ENCODE results near the gene ZNF655. TPM values are rescaled to one million over a fixed set of nuclear protein-coding genes. Genes with fewer than 3 reads are reported as not detected.

The ZNF655 gene
- total and polyA plus RNA-seq, 2 donors from 2014 or later: 30.4 to 66.8 TPM

DNA sequence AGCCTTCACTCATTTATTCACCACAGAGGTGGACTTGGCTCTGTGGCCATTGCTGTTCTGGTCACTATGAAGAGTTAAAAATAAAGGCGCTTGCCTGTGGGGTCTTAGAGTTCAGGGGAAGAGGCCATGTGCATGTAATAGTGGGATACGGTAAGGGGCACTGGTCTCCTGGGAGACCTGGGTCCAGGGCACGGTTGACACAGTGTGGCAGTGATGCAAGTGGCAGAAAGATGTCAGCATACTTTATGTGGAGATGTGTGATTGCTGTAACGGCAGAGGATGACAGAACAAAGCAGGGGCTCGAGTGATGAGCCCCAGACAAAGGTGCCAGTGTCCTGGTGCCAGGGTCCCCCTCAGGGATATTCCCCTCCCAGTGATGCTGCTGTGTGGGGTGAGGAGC is 66.9 kb downstream of the ZNF655 start:
- no peaks in the 10 kb centered on the region for H3K9me3 ChIP-seq (ENCODE audit: control insufficient read depth in 2 of 3, insufficient read depth in 1 of 3, low read length in 3 of 3)
- TF ChIP-seq, protein P1, sequence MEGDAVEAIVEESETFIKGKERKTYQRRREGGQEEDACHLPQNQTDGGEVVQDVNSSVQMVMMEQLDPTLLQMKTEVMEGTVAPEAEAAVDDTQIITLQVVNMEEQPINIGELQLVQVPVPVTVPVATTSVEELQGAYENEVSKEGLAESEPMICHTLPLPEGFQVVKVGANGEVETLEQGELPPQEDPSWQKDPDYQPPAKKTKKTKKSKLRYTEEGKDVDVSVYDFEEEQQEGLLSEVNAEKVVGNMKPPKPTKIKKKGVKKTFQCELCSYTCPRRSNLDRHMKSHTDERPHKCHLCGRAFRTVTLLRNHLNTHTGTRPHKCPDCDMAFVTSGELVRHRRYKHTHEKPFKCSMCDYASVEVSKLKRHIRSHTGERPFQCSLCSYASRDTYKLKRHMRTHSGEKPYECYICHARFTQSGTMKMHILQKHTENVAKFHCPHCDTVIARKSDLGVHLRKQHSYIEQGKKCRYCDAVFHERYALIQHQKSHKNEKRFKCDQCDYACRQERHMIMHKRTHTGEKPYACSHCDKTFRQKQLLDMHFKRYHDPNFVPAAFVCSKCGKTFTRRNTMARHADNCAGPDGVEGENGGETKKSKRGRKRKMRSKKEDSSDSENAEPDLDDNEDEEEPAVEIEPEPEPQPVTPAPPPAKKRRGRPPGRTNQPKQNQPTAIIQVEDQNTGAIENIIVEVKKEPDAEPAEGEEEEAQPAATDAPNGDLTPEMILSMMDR (IDR thresholded peaks at IDR 0.05; ENCODE audit: borderline replicate concordance, extremely low read depth, insufficient read depth): no peak
- H3K36me3 ChIP-seq (ENCODE audit: control insufficient read depth in 2 of 3, insufficient read depth in 3 of 3, low read length in 3 of 3): peaks cover 9 to 70% (median 58%) of the 10 kb centered on the region in 3 donors
- DNase-seq (no peak), FAIRE-seq (no peak)
- no peak overlapping the region for H3K27ac ChIP-seq (ENCODE audit: low read depth in 2 of 2, low read length in 2 of 2)
- H3K4me1 ChIP-seq (ENCODE audit: control insufficient read depth in 2 of 3, insufficient read depth in 2 of 3, low read depth in 1 of 3, low read length in 3 of 3): no peaks in the 10 kb centered on the region
- H3K27me3 ChIP-seq (ENCODE audit: control insufficient read depth, insufficient read depth, low read length): no peaks in the 10 kb centered on the region
- no peak overlapping the region for H3K4me3 ChIP-seq (ENCODE audit: low read length in 3 of 3)
- intact Hi-C loops (cut with DNase I): no loop called here
- H3K9ac ChIP-seq (ENCODE audit: low read length in 3 of 3): no peak overlapping the region

- Histone ChIP-seq H3K9me3 (ENCODE audit: control insufficient read depth in 2 of 3, insufficient read depth in 1 of 3, low read length in 3 of 3) (no peaks in the 10 kb centered on the region), H3K36me3 (ENCODE audit: control insufficient read depth in 2 of 3, insufficient read depth in 3 of 3, low read length in 3 of 3) (peaks cover 9 to 67% (median 58%) of the 10 kb centered on the region in 3 donors), H3K4me3 (ENCODE audit: low read length in 3 of 3) (no peak overlapping the region), H3K27me3 (ENCODE audit: control insufficient read depth, insufficient read depth, low read length) (no peaks in the 10 kb centered on the region), H3K9ac (ENCODE audit: low read length in 3 of 3) (no peak overlapping the region), H3K27ac (ENCODE audit: low read depth in 2 of 2, low read length in 2 of 2) (no peak overlapping the region), H3K4me1 (ENCODE audit: control insufficient read depth in 2 of 3, insufficient read depth in 2 of 3, low read depth in 1 of 3, low read length in 3 of 3) (no peaks in the 10 kb centered on the region)
- intact Hi-C loops (cut with DNase I): no loop called here
- TF ChIP-seq, protein P1 (IDR thresholded peaks at IDR 0.05; ENCODE audit: borderline replicate concordance, extremely low read depth, insufficient read depth): no peak
- DNase-seq (no peak), FAIRE-seq (no peak)
Measured at GRCh38 chr7:99625961-99626360, 67.5 kb downstream of the ZNF655 start.

Other genes starting within 250 kb of the ZNF655 start
- 119 TPM for gene ARPC1A, start 232.7 kb upstream of the ZNF655 start, total RNA-seq
- 117 TPM for gene ARPC1A, start 232.7 kb upstream of the ZNF655 start, polyA plus RNA-seq (ENCODE audit: insufficient read depth, low read depth, low replicate concordance)
- 216 TPM for gene ARPC1B, start 183.9 kb upstream of the ZNF655 start, total RNA-seq
- gene ARPC1B, start 183.9 kb upstream of the ZNF655 start, polyA plus RNA-seq (ENCODE audit: insufficient read depth, low read depth, low replicate concordance): 74.1 TPM
- 84.7 TPM for gene PDAP1, start 150.0 kb upstream of the ZNF655 start, total RNA-seq
- 119 TPM for gene PDAP1, start 150.0 kb upstream of the ZNF655 start, polyA plus RNA-seq (ENCODE audit: insufficient read depth, low read depth, low replicate concordance)
- 79.0 TPM for gene BUD31, start 149.7 kb upstream of the ZNF655 start, total RNA-seq
- 141 TPM for gene BUD31, start 149.7 kb upstream of the ZNF655 start, polyA plus RNA-seq (ENCODE audit: insufficient read depth, low read depth, low replicate concordance)
- 5.4 TPM for gene PTCD1, start 119.8 kb upstream of the ZNF655 start, total RNA-seq
- gene PTCD1, start 119.8 kb upstream of the ZNF655 start, polyA plus RNA-seq (ENCODE audit: insufficient read depth, low read depth, low replicate concordance): 2.9 TPM
- 28.9 TPM for gene CPSF4, start 119.7 kb upstream of the ZNF655 start, total RNA-seq
- 24.2 TPM for gene CPSF4, start 119.7 kb upstream of the ZNF655 start, polyA plus RNA-seq (ENCODE audit: insufficient read depth, low read depth, low replicate concordance)
- gene ATP5MF, start 92.5 kb upstream of the ZNF655 start, total RNA-seq: 225 TPM
- gene ATP5MF, start 92.5 kb upstream of the ZNF655 start, polyA plus RNA-seq (ENCODE audit: insufficient read depth, low read depth, low replicate concordance): 1,292 TPM
- gene ZNF789, start 85.8 kb upstream of the ZNF655 start, total RNA-seq: 14.8 TPM
- 10.6 TPM for gene ZNF789, start 85.8 kb upstream of the ZNF655 start, polyA plus RNA-seq (ENCODE audit: insufficient read depth, low read depth, low replicate concordance)
- 33.6 TPM for gene ZNF394, start 58.4 kb upstream of the ZNF655 start, total RNA-seq
- 15.7 TPM for gene ZNF394, start 58.4 kb upstream of the ZNF655 start, polyA plus RNA-seq (ENCODE audit: insufficient read depth, low read depth, low replicate concordance)
- 9.1 TPM for gene ZKSCAN5, start 54.0 kb upstream of the ZNF655 start, total RNA-seq
- 4.6 TPM for gene ZKSCAN5, start 54.0 kb upstream of the ZNF655 start, polyA plus RNA-seq (ENCODE audit: insufficient read depth, low read depth, low replicate concordance)
- 6.8 TPM for gene FAM200A, start 6.5 kb upstream of the ZNF655 start, total RNA-seq
- 6.9 TPM for gene FAM200A, start 6.5 kb upstream of the ZNF655 start, polyA plus RNA-seq (ENCODE audit: insufficient read depth, low read depth, low replicate concordance)
- gene TMEM225B, start 39.6 kb downstream of the ZNF655 start, total RNA-seq: 2.6 TPM
- gene TMEM225B, start 39.6 kb downstream of the ZNF655 start, polyA plus RNA-seq (ENCODE audit: insufficient read depth, low read depth, low replicate concordance): 1.6 TPM
- 20.4 TPM for gene ZSCAN25, start 58.3 kb downstream of the ZNF655 start, total RNA-seq
- gene ZSCAN25, start 58.3 kb downstream of the ZNF655 start, polyA plus RNA-seq (ENCODE audit: insufficient read depth, low read depth, low replicate concordance): 4.7 TPM
- gene CYP3A5, start 121.4 kb downstream of the ZNF655 start, total RNA-seq: 13.5 TPM
- gene CYP3A5, start 121.4 kb downstream of the ZNF655 start, polyA plus RNA-seq (ENCODE audit: insufficient read depth, low read depth, low replicate concordance): 7.6 TPM
- not detected for gene CYP3A7, start 176.6 kb downstream of the ZNF655 start, total RNA-seq
- 0.69 TPM for gene CYP3A7, start 176.6 kb downstream of the ZNF655 start, polyA plus RNA-seq (ENCODE audit: insufficient read depth, low read depth, low replicate concordance)
- not detected for gene CYP3A4, start 225.5 kb downstream of the ZNF655 start, total RNA-seq
- gene CYP3A4, start 225.5 kb downstream of the ZNF655 start, polyA plus RNA-seq (ENCODE audit: insufficient read depth, low read depth, low replicate concordance): 0.37 TPM

Measured in kidney (tissue), 14 donors.